ENCODE measurements around the gene RNF111. TPM values are rescaled to one million over a fixed set of nuclear protein-coding genes. Genes with fewer than 3 reads are reported as not detected.

Gene RNF111
- polyA plus RNA-seq, 2 of the 4 experiments (the other 2 are of a cell fraction) = 25.0 to 42.7 TPM

DNA sequence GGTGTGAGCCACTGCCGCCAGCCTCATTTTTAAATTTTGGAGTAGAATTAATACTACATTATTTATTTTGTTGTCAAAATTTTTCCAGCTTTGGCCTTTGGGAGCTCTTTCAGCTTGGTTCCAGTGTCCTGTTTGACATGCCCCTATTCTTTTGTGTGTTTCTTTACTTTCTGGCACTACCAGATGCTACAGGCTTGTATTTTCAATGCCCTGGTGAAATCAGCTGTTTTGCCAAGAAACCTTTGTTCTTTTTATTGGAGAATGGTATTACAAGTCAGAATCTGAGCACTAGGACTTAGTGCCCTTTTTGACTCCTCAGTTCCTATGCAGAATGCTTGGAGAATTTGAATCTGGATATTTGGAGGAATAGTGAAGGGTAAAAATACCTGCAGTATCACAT is 26.6 kb downstream of the RNF111 start:
- 97% methylated on average over 1 of the region's 1 CpG for WGBS (ENCODE audit: missing lambda C conversion rate)
- ChIA-PET POLR2A (no interaction called here), CTCF (interaction anchor here (0.7 to 1.3 kb wide), 3 partner anchors 10 to 1228 kb away, joined by 3 to 8 read pairs (median 3); no protein-coding TSS in a partner anchor)
- FAIRE-seq = no peak
- Histone ChIP-seq H3K4me1 (peaks cover 12% of the 10 kb centered on the region), H3K4me3 (no peak overlapping the region), H3K9me3 (no peaks in the 10 kb centered on the region), H3K27ac (no peak overlapping the region), H3K4me2 (no peak overlapping the region)
- no peak for ATAC-seq
- no peak for DNase-seq (ENCODE audit: low read depth in 1 of 2, low spot score in 1 of 2)
- TF ChIP-seq TP53 (CRISPR knock-in tag; IDR thresholded peaks at IDR 0.05) = no peak

DNA sequence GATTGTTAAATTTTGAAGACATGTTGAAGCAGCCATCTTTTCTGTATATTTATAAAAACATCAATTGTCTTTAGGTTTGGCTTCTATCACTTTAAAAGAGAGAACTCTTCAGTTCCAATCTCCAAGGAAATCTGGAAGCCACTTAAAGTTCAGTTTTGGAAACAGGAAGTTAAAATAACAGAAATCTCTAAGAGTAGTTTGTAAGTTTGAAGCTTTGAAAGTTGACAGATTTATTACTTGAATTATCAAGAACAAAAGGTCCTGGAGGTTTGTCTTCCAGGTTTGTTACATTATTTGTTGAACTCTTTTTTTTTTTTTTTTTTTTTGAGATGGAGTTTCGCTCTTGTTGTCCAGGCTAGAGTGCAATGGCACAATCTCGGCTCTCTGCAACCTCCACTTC is 30.0 kb downstream of the RNF111 start:
- H3K4me2 ChIP-seq = no peak overlapping the region
- H3K9me3 ChIP-seq = no peaks in the 10 kb centered on the region
- DNase-seq (ENCODE audit: low read depth in 1 of 2, low spot score in 1 of 2) (no peak), ATAC-seq (no peak), FAIRE-seq (no peak)
- WGBS (ENCODE audit: missing lambda C conversion rate) = 96% methylated on average over 2 of the region's 2 CpGs
- H3K4me1 ChIP-seq = peaks cover 18% of the 10 kb centered on the region
- no peak overlapping the region for H3K4me3 ChIP-seq
- POLR2A ChIA-PET = no interaction called here
- TF ChIP-seq RAD21 (conservative IDR thresholded peaks at IDR 0.05 in 1 of 2, IDR thresholded peaks at IDR 0.05 in 1 of 2) (no peak), POLR2AphosphoS2 (conservative IDR thresholded peaks at IDR 0.05; ENCODE audit: low read length) (no peak), ZSCAN20 (CRISPR knock-in tag; IDR thresholded peaks at IDR 0.05) (no peak), ZC3H11A (IDR thresholded peaks at IDR 0.05) (no peak), KDM1A (IDR thresholded peaks at IDR 0.05; ENCODE audit: low read depth) (no peak), CBX2 (IDR thresholded peaks at IDR 0.05; ENCODE audit: borderline replicate concordance, low read depth) (no peak), HEYL (CRISPR knock-in tag; IDR thresholded peaks at IDR 0.05) (no peak), NR3C1 (IDR thresholded peaks at IDR 0.05) (no peak), POLR2A (IDR thresholded peaks at IDR 0.05; ENCODE audit: low read length) (no peak), GATA3 (IDR thresholded peaks at IDR 0.05; ENCODE audit: borderline replicate concordance) (no peak)
- TF ChIP-seq, protein P1, sequence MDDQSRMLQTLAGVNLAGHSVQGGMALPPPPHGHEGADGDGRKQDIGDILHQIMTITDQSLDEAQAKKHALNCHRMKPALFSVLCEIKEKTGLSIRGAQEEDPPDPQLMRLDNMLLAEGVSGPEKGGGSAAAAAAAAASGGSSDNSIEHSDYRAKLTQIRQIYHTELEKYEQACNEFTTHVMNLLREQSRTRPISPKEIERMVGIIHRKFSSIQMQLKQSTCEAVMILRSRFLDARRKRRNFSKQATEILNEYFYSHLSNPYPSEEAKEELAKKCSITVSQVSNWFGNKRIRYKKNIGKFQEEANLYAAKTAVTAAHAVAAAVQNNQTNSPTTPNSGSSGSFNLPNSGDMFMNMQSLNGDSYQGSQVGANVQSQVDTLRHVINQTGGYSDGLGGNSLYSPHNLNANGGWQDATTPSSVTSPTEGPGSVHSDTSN (IDR thresholded peaks at IDR 0.05) = no peak
- TF ChIP-seq, protein P2, sequence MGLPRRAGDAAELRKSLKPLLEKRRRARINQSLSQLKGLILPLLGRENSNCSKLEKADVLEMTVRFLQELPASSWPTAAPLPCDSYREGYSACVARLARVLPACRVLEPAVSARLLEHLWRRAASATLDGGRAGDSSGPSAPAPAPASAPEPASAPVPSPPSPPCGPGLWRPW (IDR thresholded peaks at IDR 0.05) = no peak
- TF ChIP-seq, protein P3, sequence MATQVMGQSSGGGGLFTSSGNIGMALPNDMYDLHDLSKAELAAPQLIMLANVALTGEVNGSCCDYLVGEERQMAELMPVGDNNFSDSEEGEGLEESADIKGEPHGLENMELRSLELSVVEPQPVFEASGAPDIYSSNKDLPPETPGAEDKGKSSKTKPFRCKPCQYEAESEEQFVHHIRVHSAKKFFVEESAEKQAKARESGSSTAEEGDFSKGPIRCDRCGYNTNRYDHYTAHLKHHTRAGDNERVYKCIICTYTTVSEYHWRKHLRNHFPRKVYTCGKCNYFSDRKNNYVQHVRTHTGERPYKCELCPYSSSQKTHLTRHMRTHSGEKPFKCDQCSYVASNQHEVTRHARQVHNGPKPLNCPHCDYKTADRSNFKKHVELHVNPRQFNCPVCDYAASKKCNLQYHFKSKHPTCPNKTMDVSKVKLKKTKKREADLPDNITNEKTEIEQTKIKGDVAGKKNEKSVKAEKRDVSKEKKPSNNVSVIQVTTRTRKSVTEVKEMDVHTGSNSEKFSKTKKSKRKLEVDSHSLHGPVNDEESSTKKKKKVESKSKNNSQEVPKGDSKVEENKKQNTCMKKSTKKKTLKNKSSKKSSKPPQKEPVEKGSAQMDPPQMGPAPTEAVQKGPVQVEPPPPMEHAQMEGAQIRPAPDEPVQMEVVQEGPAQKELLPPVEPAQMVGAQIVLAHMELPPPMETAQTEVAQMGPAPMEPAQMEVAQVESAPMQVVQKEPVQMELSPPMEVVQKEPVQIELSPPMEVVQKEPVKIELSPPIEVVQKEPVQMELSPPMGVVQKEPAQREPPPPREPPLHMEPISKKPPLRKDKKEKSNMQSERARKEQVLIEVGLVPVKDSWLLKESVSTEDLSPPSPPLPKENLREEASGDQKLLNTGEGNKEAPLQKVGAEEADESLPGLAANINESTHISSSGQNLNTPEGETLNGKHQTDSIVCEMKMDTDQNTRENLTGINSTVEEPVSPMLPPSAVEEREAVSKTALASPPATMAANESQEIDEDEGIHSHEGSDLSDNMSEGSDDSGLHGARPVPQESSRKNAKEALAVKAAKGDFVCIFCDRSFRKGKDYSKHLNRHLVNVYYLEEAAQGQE (IDR thresholded peaks at IDR 0.05) = no peak
- CTCF ChIA-PET = interaction anchor here (1.1 kb wide), 1 partner anchor 60 kb away, joined by 3 read pairs; no protein-coding TSS in a partner anchor
- no peak overlapping the region for H3K27ac ChIP-seq

DNA sequence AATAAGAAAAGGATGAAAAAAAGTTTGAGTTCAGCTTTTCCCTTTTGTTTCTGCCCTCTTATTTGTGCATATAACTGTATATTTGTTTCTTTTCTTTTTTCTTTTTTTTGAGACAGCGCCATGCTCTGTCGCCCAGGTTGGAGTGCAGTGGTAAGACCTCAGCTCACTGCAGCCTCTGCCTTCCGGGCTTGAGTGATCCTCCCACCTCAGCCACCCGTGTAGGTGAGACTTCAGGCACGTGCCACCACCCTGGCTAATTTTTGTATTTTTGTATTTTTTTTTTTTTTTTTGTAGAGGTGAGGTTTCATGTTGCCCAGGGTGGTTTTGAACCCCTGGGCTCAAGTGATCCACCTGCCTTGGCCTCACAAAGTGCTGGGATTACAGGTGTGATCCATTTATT is 31.4 kb downstream of the RNF111 start:
- TF ChIP-seq SREBF2 (IDR thresholded peaks at IDR 0.05) (no peak), CBX2 (IDR thresholded peaks at IDR 0.05; ENCODE audit: borderline replicate concordance, low read depth) (no peak), CHD4 (IDR thresholded peaks at IDR 0.05; ENCODE audit: borderline replicate concordance) (no peak), FOSL2 (IDR thresholded peaks at IDR 0.05) (no peak), FOSL2 (CRISPR knock-in tag; IDR thresholded peaks at IDR 0.05) (no peak), ESRRA (IDR thresholded peaks at IDR 0.05; ENCODE audit: borderline replicate concordance, low read length) (no peak), POLR2AphosphoS2 (conservative IDR thresholded peaks at IDR 0.05; ENCODE audit: low read length) (no peak), KDM5A (IDR thresholded peaks at IDR 0.05) (no peak), RNF2 (IDR thresholded peaks at IDR 0.05; ENCODE audit: borderline replicate concordance, low read depth) (no peak), PHF8 (IDR thresholded peaks at IDR 0.05; ENCODE audit: borderline replicate concordance, low read depth) (no peak), HOXA7 (CRISPR knock-in tag; IDR thresholded peaks at IDR 0.05) (no peak), JUN (IDR thresholded peaks at IDR 0.05) (no peak), ZFP36 (IDR thresholded peaks at IDR 0.05; ENCODE audit: borderline replicate concordance, partially characterized antibody) (no peak)
- Histone ChIP-seq H3K27ac (no peak overlapping the region), H3K4me2 (no peak overlapping the region), H3K4me3 (no peak overlapping the region), H3K9me3 (no peaks in the 10 kb centered on the region), H3K4me1 (peaks cover 7% of the 10 kb centered on the region; the same call in 2 of the 3 replicates)
- 89% methylated on average over 5 of the region's 5 CpGs for WGBS (ENCODE audit: missing lambda C conversion rate)
- CTCF ChIA-PET = interaction anchor here (0.6 to 1.1 kb wide), 2 partner anchors 61 to 395 kb away, joined by 3 read pairs; no protein-coding TSS in a partner anchor
- no peak for ATAC-seq
- FAIRE-seq = no peak
- no peak for DNase-seq (ENCODE audit: low read depth in 1 of 2, low spot score in 1 of 2)
- POLR2A ChIA-PET = no interaction called here
